Bronchial epithelial cell (primary cell): ENCODE measurements around the gene KIAA0753. TPM values are rescaled to one million over a fixed set of nuclear protein-coding genes. Genes with fewer than 3 reads are reported as not detected.
"Not testable (repeated sequence)": the region's sequence is repeated elsewhere in the genome, so short reads cannot be mapped to it uniquely, and the experiment has no call there.

Experiments
- DNase-seq: peaks from one replicate; pipeline ENCODE4 v3.0.0-alpha.2; 2010; ENCODE audit warnings: low read depth
- FAIRE-seq: peaks from 2 replicates; lab custom pipeline; 2011; peaks lifted over from hg19 to GRCh38; lab: Jason Lieb, UNC
- H3K27me3 ChIP-seq: 2 replicates; pipeline ENCODE4 v1.5.1; 2011; ENCODE audit warnings: low read length; ENCODE audit not compliant: control insufficient read depth, insufficient read depth
- H3K36me3 ChIP-seq: 2 replicates; pipeline ENCODE4 v1.5.1; 2011; ENCODE audit warnings: low read length; ENCODE audit not compliant: control insufficient read depth, insufficient read depth
- H3K4me3 ChIP-seq: 2 replicates; pipeline ENCODE4 v1.5.1; 2011; ENCODE audit warnings: mild to moderate bottlenecking, low read depth, low read length, control low read depth
- total RNA-seq: library from RNA; depleted of rRNA; stranded (reverse); fragments of >200 nt; gene quantifications from 2 replicates; pipeline ENCODE4 v1.2.1, GENCODE V29; 2014
- TF ChIP-seq, protein P1 (sequence below): IDR thresholded peaks from 2 replicates; pipeline ENCODE4 v1.5.1; 2011; ENCODE audit warnings: mild to moderate bottlenecking, moderate library complexity, low read length, control low read depth, inconsistent platforms; ENCODE audit not compliant: insufficient read depth, severe bottlenecking

Gene KIAA0753
- total RNA-seq, 1 donor from 2014 or later, result 6.6 TPM

DNA sequence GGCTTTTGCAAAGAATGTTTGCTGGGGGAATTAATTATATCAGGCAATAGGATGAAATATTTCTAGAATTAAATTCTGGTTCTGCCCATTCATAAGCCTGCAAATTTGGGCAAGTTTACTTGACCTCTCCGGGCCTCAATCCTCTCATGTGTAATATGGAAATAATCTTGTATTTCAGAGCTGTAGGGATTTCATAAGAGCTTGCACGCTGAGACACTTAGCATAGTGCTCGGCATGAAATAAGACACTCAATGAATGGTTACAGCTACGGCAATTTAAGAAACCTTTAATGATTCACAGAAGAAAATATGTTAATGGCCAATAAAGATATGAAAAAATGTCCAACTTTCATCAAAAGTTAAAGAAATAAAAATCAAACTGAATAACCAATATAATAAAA is 43.6 kb downstream of the KIAA0753 start:
- Histone ChIP-seq H3K36me3 (peaks cover 8% of the 10 kb centered on the region), H3K4me3 (no peak overlapping the region), H3K27me3 (no peaks in the 10 kb centered on the region)
- DNase-seq (no peak), FAIRE-seq (no peak)
- TF ChIP-seq, protein P1, sequence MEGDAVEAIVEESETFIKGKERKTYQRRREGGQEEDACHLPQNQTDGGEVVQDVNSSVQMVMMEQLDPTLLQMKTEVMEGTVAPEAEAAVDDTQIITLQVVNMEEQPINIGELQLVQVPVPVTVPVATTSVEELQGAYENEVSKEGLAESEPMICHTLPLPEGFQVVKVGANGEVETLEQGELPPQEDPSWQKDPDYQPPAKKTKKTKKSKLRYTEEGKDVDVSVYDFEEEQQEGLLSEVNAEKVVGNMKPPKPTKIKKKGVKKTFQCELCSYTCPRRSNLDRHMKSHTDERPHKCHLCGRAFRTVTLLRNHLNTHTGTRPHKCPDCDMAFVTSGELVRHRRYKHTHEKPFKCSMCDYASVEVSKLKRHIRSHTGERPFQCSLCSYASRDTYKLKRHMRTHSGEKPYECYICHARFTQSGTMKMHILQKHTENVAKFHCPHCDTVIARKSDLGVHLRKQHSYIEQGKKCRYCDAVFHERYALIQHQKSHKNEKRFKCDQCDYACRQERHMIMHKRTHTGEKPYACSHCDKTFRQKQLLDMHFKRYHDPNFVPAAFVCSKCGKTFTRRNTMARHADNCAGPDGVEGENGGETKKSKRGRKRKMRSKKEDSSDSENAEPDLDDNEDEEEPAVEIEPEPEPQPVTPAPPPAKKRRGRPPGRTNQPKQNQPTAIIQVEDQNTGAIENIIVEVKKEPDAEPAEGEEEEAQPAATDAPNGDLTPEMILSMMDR, result no peak

DNA sequence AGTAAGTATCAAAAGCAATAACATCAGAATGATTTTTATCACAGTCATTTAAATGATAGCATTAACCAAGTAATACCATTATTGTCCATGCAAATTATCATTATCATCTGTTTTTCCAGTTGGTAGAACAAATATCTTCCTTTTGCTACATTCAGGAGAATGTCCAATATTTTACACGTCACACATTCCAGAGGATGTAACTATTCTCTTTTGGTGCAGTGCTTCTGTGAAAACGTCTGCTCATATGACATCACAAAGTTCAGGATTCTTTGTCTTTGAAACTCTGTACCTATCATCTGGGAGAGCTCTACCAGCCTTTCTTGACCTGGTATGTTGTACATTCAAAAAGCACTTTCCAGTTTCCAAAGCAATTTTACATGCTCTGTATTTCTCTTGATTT is 44.0 kb downstream of the KIAA0753 start:
- TF ChIP-seq, protein P1, result no peak
- no peak for DNase-seq
- Histone ChIP-seq H3K27me3 (no peaks in the 10 kb centered on the region), H3K36me3 (peaks cover 8% of the 10 kb centered on the region), H3K4me3 (no peak overlapping the region)
- no peak for FAIRE-seq

DNA sequence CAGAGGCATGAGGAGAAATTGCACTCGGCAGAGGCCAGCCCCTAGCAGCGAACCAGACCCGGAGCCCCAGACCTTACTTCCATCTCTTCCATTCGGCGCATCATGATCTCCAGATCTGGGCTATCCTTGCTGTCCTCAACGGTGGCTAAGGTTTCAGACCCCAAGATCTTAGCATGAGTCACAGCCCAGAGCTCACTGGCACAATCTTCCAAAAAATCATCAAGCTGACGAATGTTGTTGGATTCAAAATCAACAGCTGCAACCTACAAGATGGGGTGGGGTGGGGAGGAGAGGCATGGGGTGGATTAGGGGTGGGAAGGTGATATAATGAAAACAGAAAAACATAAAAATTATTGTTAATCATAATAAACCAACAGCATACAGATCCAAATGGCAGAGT is 44.4 kb downstream of the KIAA0753 start:
- peaks cover 8% of the 10 kb centered on the region for H3K36me3 ChIP-seq

DNA sequence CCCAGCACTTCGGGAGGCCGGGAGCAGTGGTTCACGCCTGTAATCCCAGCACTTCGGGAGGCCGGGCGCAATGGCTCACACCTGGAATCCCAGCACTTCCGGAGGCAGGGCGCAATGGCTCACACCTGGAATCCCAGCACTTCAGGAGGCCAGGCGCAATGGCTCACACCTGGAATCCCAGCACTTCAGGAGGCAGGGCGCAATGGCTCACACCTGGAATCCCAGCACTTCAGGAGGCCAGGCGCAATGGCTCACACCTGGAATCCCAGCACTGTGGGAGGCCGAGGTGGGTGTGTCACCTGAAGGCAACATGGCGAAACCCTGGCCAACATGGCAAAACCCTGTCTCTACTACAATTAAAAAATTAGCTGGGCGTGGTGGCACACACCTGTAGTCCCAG is 47.1 kb downstream of the KIAA0753 start:
- not testable (repeated sequence) for H3K27me3 ChIP-seq, DNase-seq, H3K4me3 ChIP-seq, H3K36me3 ChIP-seq, FAIRE-seq

More for the DNA sequence above, 44.4 kb downstream of the KIAA0753 start:
- H3K27me3 ChIP-seq, result no peaks in the 10 kb centered on the region
- TF ChIP-seq, protein P1, result no peak
- DNase-seq, result no peak
- FAIRE-seq, result no peak
- no peak overlapping the region for H3K4me3 ChIP-seq

DNA sequence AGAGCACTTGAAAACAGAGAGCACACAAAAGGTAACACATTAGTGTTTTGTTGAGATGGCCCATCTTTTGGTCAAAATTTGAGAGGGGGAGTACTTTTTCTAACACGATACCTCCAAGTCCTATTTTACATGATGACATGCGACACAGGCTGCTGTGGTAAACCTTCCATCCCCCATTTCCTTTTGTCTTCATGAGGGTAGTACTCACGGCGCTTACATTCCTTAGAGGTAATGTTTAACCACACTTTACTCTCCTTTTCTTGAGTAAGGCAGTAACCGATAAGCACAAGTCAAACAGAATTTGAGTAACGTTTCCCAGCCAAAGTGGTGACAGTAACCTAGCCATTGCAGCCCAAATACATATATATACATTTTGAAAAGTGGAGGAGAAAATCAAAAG is 48.3 kb downstream of the KIAA0753 start:
- H3K27me3 ChIP-seq, result no peaks in the 10 kb centered on the region
- H3K4me3 ChIP-seq, result no peak overlapping the region
- DNase-seq (peak; percentile 66), FAIRE-seq (peak; percentile 50)
- H3K36me3 ChIP-seq, result peaks cover 10% of the 10 kb centered on the region
- TF ChIP-seq, protein P1, result no peak

DNA sequence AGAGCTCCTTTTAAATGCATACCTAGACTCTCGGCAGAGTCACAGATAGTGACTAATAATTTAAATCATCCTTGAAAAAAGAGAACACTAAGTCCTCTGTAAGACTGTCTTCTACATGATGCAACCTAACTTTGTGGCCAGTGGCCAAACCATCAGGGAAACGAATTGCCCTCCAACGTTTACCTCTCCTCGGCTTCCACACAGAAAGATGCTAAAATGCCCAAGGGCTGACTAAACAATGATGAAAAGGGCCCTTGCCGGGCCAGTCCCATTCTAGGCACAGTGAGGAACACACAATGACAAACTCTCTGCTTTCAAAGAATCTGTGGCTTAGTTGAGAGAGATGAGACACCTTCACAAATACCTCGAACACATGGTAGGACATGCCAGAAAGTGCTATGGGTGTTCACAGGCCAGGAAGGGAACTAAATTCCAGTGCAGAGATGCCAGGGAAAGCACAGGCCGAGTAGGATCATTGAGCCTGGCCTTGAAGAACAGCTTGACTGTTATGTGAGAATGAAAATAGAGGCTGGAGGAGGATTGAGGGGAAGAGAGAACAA is 48.8 kb downstream of the KIAA0753 start:
- DNase-seq, result peak; percentile 94
- peaks cover 10% of the 10 kb centered on the region for H3K36me3 ChIP-seq
- no peaks in the 10 kb centered on the region for H3K27me3 ChIP-seq
- H3K4me3 ChIP-seq, result no peak overlapping the region
- TF ChIP-seq, protein P1, result no peak
- peak; percentile 97 for FAIRE-seq
